Measurements from ENCODE around the gene PDGFA.

The PDGFA gene

GRCh38 chr7:461453-462172, 58.0 kb downstream of the PDGFA start:
- no peak for DNase-seq (ENCODE audit: low spot score)

- DNase-seq (ENCODE audit: low spot score) = no peak
These were observed 58.6 kb downstream of the PDGFA start for GRCh38 chr7:461117-461452.

- DNase-seq (ENCODE audit: low spot score) = no peak
These were observed 59.1 kb downstream of the PDGFA start for GRCh38 chr7:460374-461116.

GRCh38 chr7:459584-460373, 59.9 kb downstream of the PDGFA start:
- DNase-seq (ENCODE audit: low spot score) = no peak

- DNase-seq (ENCODE audit: low spot score) = no peak
These were observed 61.0 kb downstream of the PDGFA start for GRCh38 chr7:458511-459245.

GRCh38 chr7:457814-458510, 61.7 kb downstream of the PDGFA start:
- no peak for DNase-seq (ENCODE audit: low spot score)

GRCh38 chr7:455110-455928, 64.3 kb downstream of the PDGFA start:
- DNase-seq (ENCODE audit: low spot score) = no peak

- no peak for DNase-seq (ENCODE audit: low spot score)
These were observed 65.1 kb downstream of the PDGFA start for GRCh38 chr7:454356-455109.

- DNase-seq (ENCODE audit: low spot score) = no peak
These were observed 65.9 kb downstream of the PDGFA start for GRCh38 chr7:453597-454306.

- DNase-seq (ENCODE audit: low spot score) = no peak
These were observed 66.7 kb downstream of the PDGFA start for GRCh38 chr7:452791-453455.

GRCh38 chr7:452226-452751, 67.4 kb downstream of the PDGFA start:
- no peak for DNase-seq (ENCODE audit: low spot score)

GRCh38 chr7:451255-452225, 68.1 kb downstream of the PDGFA start:
- no peak for DNase-seq (ENCODE audit: low spot score)

- DNase-seq (ENCODE audit: low spot score) = no peak
These were observed 68.9 kb downstream of the PDGFA start for GRCh38 chr7:450741-451140.

GRCh38 chr7:450036-450435, 69.6 kb downstream of the PDGFA start:
- DNase-seq (ENCODE audit: low spot score) = no peak

GRCh38 chr7:449324-450019, 70.2 kb downstream of the PDGFA start:
- no peak for DNase-seq (ENCODE audit: low spot score)

GRCh38 chr7:447523-447922, 72.1 kb downstream of the PDGFA start:
- no peak for DNase-seq (ENCODE audit: low spot score)

Data from SK-N-DZ (cell line).